ENCODE measurements around the gene RAD51B.

RAD51B gene

DNA sequence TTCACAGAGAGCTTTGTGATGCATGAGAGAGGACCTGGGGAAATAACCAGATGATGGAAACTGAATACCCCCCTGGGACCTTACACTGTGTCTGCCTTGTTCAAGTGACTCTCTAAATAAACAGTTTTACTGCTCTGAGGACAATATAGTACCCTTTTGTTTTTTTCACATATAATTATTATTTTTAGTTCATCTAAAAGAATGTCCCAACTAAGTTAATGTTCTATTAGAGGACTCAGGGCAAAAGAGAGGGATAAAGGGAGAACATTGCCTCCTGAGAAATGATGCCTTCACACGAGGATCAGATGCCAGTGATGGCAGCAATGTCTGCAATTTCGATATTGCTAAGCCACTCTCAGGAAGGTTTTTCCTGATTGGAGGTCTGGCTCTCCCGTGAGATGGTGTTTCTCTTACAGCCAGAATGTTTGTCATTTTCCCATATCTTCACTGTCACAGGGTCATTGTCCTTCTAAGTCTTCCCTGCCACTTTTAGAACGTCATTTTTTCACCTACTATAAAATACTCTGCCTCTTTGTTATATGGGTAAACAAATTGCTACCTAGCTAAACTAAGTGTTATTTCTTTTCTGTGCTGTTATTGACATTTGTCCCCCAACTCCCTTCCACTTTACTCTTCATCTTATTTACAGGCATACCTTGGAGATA, 201.6 kb downstream of the RAD51B start (continued):
- TF ChIP-seq, protein P1, sequence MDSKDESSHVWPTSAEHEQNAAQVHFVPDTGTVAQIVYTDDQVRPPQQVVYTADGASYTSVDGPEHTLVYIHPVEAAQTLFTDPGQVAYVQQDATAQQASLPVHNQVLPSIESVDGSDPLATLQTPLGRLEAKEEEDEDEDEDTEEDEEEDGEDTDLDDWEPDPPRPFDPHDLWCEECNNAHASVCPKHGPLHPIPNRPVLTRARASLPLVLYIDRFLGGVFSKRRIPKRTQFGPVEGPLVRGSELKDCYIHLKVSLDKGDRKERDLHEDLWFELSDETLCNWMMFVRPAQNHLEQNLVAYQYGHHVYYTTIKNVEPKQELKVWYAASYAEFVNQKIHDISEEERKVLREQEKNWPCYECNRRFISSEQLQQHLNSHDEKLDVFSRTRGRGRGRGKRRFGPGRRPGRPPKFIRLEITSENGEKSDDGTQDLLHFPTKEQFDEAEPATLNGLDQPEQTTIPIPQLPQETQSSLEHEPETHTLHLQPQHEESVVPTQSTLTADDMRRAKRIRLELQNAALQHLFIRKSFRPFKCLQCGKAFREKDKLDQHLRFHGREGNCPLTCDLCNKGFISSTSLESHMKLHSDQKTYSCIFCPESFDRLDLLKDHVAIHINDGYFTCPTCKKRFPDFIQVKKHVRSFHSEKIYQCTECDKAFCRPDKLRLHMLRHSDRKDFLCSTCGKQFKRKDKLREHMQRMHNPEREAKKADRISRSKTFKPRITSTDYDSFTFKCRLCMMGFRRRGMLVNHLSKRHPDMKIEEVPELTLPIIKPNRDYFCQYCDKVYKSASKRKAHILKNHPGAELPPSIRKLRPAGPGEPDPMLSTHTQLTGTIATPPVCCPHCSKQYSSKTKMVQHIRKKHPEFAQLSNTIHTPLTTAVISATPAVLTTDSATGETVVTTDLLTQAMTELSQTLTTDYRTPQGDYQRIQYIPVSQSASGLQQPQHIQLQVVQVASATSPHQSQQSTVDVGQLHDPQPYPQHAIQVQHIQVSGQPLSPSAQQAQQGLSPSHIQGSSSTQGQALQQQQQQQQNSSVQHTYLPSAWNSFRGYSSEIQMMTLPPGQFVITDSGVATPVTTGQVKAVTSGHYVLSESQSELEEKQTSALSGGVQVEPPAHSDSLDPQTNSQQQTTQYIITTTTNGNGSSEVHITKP (tag by site-specific recombination; IDR thresholded peaks at IDR 0.05), result 0 out of 2 replicates have a peak, but pooled peaks have one; percentile 17
- 0 out of 2 replicates have a peak, but pooled peaks have one; percentile 14 for TF ChIP-seq ZNF629 (tag by site-specific recombination; IDR thresholded peaks at IDR 0.05)
- TF ChIP-seq HOXD13 (CRISPR knock-in tag; IDR thresholded peaks at IDR 0.05; ENCODE audit: borderline replicate concordance), result no peak
- no peak for TF ChIP-seq ZNF132 (tag by site-specific recombination; IDR thresholded peaks at IDR 0.05; ENCODE audit: borderline replicate concordance)
- no peak for TF ChIP-seq ZNF292 (tag by site-specific recombination; IDR thresholded peaks at IDR 0.05; ENCODE audit: borderline replicate concordance, low read depth)
- TF ChIP-seq ZNF426 (tag by site-specific recombination; IDR thresholded peaks at IDR 0.05), result no peak
- TF ChIP-seq ZNF623 (tag by site-specific recombination; IDR thresholded peaks at IDR 0.05), result no peak
- TF ChIP-seq, protein P2, sequence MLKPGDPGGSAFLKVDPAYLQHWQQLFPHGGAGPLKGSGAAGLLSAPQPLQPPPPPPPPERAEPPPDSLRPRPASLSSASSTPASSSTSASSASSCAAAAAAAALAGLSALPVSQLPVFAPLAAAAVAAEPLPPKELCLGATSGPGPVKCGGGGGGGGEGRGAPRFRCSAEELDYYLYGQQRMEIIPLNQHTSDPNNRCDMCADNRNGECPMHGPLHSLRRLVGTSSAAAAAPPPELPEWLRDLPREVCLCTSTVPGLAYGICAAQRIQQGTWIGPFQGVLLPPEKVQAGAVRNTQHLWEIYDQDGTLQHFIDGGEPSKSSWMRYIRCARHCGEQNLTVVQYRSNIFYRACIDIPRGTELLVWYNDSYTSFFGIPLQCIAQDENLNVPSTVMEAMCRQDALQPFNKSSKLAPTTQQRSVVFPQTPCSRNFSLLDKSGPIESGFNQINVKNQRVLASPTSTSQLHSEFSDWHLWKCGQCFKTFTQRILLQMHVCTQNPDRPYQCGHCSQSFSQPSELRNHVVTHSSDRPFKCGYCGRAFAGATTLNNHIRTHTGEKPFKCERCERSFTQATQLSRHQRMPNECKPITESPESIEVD (tag by site-specific recombination; IDR thresholded peaks at IDR 0.05), result peak; percentile 82
- TF ChIP-seq ZNF707 (tag by site-specific recombination; IDR thresholded peaks at IDR 0.05), result no peak
- no peak for TF ChIP-seq YY1 (tag by site-specific recombination; IDR thresholded peaks at IDR 0.05)
- peak; percentile 29; the same call in 1 of the 2 replicates for TF ChIP-seq ZNF366 (tag by site-specific recombination; conservative IDR thresholded peaks at IDR 0.05)
- TF ChIP-seq ZNF776 (tag by site-specific recombination; IDR thresholded peaks at IDR 0.05; ENCODE audit: borderline replicate concordance), result no peak
- TF ChIP-seq SP7 (tag by site-specific recombination; IDR thresholded peaks at IDR 0.05), result peak; percentile 53
- peak; percentile 13; the same call in 1 of the 2 replicates for TF ChIP-seq GLIS1 (tag by site-specific recombination; IDR thresholded peaks at IDR 0.05)
- TF ChIP-seq WT1 (tag by site-specific recombination; IDR thresholded peaks at IDR 0.05), result peak; percentile 69
- TF ChIP-seq, protein P3, sequence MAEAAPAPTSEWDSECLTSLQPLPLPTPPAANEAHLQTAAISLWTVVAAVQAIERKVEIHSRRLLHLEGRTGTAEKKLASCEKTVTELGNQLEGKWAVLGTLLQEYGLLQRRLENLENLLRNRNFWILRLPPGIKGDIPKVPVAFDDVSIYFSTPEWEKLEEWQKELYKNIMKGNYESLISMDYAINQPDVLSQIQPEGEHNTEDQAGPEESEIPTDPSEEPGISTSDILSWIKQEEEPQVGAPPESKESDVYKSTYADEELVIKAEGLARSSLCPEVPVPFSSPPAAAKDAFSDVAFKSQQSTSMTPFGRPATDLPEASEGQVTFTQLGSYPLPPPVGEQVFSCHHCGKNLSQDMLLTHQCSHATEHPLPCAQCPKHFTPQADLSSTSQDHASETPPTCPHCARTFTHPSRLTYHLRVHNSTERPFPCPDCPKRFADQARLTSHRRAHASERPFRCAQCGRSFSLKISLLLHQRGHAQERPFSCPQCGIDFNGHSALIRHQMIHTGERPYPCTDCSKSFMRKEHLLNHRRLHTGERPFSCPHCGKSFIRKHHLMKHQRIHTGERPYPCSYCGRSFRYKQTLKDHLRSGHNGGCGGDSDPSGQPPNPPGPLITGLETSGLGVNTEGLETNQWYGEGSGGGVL (tag by site-specific recombination; IDR thresholded peaks at IDR 0.05), result no peak
- peak; percentile 43; the same call in 1 of the 2 replicates for TF ChIP-seq OSR2 (tag by site-specific recombination; IDR thresholded peaks at IDR 0.05)

DNA sequence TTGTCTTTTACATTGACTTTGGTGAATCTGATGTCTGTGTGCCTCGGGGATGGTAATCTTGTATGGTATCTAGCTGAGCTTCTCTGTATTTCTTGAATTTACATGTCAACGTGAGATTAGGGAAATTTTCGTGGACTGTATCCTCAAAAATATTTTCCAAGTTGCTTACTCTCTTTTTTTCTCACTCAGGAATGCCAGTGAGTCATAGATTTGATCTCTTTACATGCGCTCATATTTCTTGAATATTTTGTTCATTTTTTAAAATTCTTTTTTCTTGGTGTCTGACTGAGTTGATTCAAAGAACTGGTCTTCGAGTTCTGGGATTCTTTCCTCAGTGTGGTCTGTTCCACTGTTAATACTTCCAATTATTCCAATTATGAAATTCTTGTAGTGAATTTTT, 207.7 kb downstream of the RAD51B start:
- no peaks in the 10 kb centered on the region for H3K36me3 ChIP-seq (ENCODE audit: control insufficient read depth in 2 of 2, insufficient read depth in 1 of 2, low read length in 2 of 2)
- TF ChIP-seq ZNF549 (tag by site-specific recombination; IDR thresholded peaks at IDR 0.05) (no peak), ZNF560 (tag by site-specific recombination; IDR thresholded peaks at IDR 0.05; ENCODE audit: borderline replicate concordance) (no peak), ZNF426 (tag by site-specific recombination; IDR thresholded peaks at IDR 0.05) (no peak), ZBTB20 (tag by site-specific recombination; IDR thresholded peaks at IDR 0.05) (no peak), ZNF621 (tag by site-specific recombination; IDR thresholded peaks at IDR 0.05) (no peak), ZNF610 (tag by site-specific recombination; IDR thresholded peaks at IDR 0.05; ENCODE audit: borderline replicate concordance) (no peak)
- no peaks in the 10 kb centered on the region for H3K4me1 ChIP-seq (ENCODE audit: control insufficient read depth, insufficient read depth, low read length)
- ChIA-PET POLR2A (no interaction called here), CTCF (interaction anchor here (0.7 to 1.1 kb wide), 2 partner anchors 43 to 86 kb away, joined by 3 read pairs; no protein-coding TSS in a partner anchor)
- no peak overlapping the region for H3K4me3 ChIP-seq (ENCODE audit: low read depth, low read length)
- no peak overlapping the region for H3K27ac ChIP-seq (ENCODE audit: extremely low read depth, low read depth, low read length)
- H3K9me3 ChIP-seq (ENCODE audit: control insufficient read depth, insufficient read depth, low read depth, low read length), result no peaks in the 10 kb centered on the region

Measured in HEK293 (cell line).